Tibial artery (tissue), 4 donors: ENCODE results near the gene ABCA8.

ENCODE experiments used
- DNase-seq, 2 donors: peaks; one replicate each; pipeline ENCODE4 v3.0.0-alpha.2; 2019
- H3K27ac ChIP-seq, 2 donors: fragments of 200-600 bp; sonication (generic) in 1 of 2; 1 replicate in 1 of 2; 2 replicates in 1 of 2; pipeline ENCODE4 v1.5.1; 2018 to 2019; ENCODE audit warnings: mild to moderate bottlenecking in 1 of 2
- H3K27me3 ChIP-seq, 2 donors: fragments of 200-600 bp; sonication (generic) in 1 of 2; one replicate each; pipeline versions ENCODE4 v1.5.1 to v1.6.0; 2016 to 2019
- H3K36me3 ChIP-seq, 3 donors: fragments of 200-600 bp; sonication (generic) in 2 of 3; one replicate each; pipeline ENCODE4 v1.5.1; 2016 to 2019; ENCODE audit warnings: mild to moderate bottlenecking in 2 of 3
- H3K4me1 ChIP-seq, 4 donors: fragments of 200-600 bp; sonication (generic) in 2 of 4; 1 replicate in 3 of 4; 2 replicates in 1 of 4; pipeline ENCODE4 v1.5.1; 2016 to 2019
- H3K4me3 ChIP-seq, 2 donors: fragments of 200-600 bp; sonication (generic) in 1 of 2; 1 replicate in 1 of 2; 2 replicates in 1 of 2; pipeline ENCODE4 v1.5.1; 2018 to 2019; ENCODE audit warnings: mild to moderate bottlenecking in 2 of 2
- H3K9me3 ChIP-seq, 3 donors: fragments of 200-600 bp; sonication (generic) in 1 of 3; one replicate each; pipeline ENCODE4 v1.5.1; 2016 to 2019
- CTCF ChIP-seq, 2 experiments: fragments of 200-600 bp in 1 of 2; fragments of 450-650 bp in 1 of 2; IDR thresholded peaks; one replicate each; pipeline ENCODE4 v1.5.1; 2017 to 2019; ENCODE audit warnings: antibody characterized with exemption in 2 of 2, mild to moderate bottlenecking in 1 of 2, moderate library complexity in 1 of 2
- intact Hi-C: fragments of 100-400 bp; cut with DNase I; formaldehyde crosslinking; loops from one replicate; pipeline ENCODE4 v1.15.0; 2023; ENCODE audit warnings: low total_unique reads

The ABCA8 gene

GRCh38 chr17:68850749-68851510 is 104.3 kb downstream of the ABCA8 start:
- H3K27me3 ChIP-seq, result no peaks in the 10 kb centered on the region
- intact Hi-C loops, result no loop called here
- no peak overlapping the region for H3K4me3 ChIP-seq
- no peak for TF ChIP-seq CTCF (IDR thresholded peaks at IDR 0.05)
- H3K4me1 ChIP-seq, result no peaks in the 10 kb centered on the region
- no peaks in the 10 kb centered on the region for H3K36me3 ChIP-seq
- no peak for DNase-seq
- no peaks in the 10 kb centered on the region for H3K9me3 ChIP-seq
- H3K27ac ChIP-seq, result no peak overlapping the region

GRCh38 chr17:68849673-68850610 is 105.2 kb downstream of the ABCA8 start:
- intact Hi-C loops, result no loop called here
- no peak overlapping the region for H3K27ac ChIP-seq
- no peak for DNase-seq
- no peaks in the 10 kb centered on the region for H3K9me3 ChIP-seq
- no peak for TF ChIP-seq CTCF (IDR thresholded peaks at IDR 0.05)
- no peaks in the 10 kb centered on the region for H3K27me3 ChIP-seq
- no peaks in the 10 kb centered on the region for H3K36me3 ChIP-seq
- H3K4me3 ChIP-seq, result no peak overlapping the region
- no peaks in the 10 kb centered on the region for H3K4me1 ChIP-seq

- DNase-seq, result no peak
- H3K4me1 ChIP-seq, result no peaks in the 10 kb centered on the region
- no peak for TF ChIP-seq CTCF (IDR thresholded peaks at IDR 0.05)
- no peaks in the 10 kb centered on the region for H3K9me3 ChIP-seq
- H3K4me3 ChIP-seq, result no peak overlapping the region
- H3K27ac ChIP-seq, result no peak overlapping the region
- no peaks in the 10 kb centered on the region for H3K36me3 ChIP-seq
- intact Hi-C loops, result no loop called here
- H3K27me3 ChIP-seq, result no peaks in the 10 kb centered on the region
These were observed 107.5 kb downstream of the ABCA8 start for GRCh38 chr17:68847711-68848110.

GRCh38 chr17:68843522-68843921 is 111.7 kb downstream of the ABCA8 start:
- H3K4me1 ChIP-seq, result no peaks in the 10 kb centered on the region
- no peak for DNase-seq
- TF ChIP-seq CTCF (IDR thresholded peaks at IDR 0.05), result no peak
- no peaks in the 10 kb centered on the region for H3K27me3 ChIP-seq
- no peak overlapping the region for H3K27ac ChIP-seq
- no peak overlapping the region for H3K4me3 ChIP-seq
- intact Hi-C loops, result no loop called here
- no peaks in the 10 kb centered on the region for H3K36me3 ChIP-seq
- H3K9me3 ChIP-seq, result no peaks in the 10 kb centered on the region

GRCh38 chr17:68840073-68840472 is 115.1 kb downstream of the ABCA8 start:
- intact Hi-C loops, result no loop called here
- no peak for DNase-seq
- H3K4me1 ChIP-seq, result no peaks in the 10 kb centered on the region

More at GRCh38 chr17:68840073-68840472, 115.1 kb downstream of the ABCA8 start:
- Histone ChIP-seq H3K27me3 (no peaks in the 10 kb centered on the region), H3K9me3 (no peaks in the 10 kb centered on the region), H3K36me3 (no peaks in the 10 kb centered on the region), H3K27ac (no peak overlapping the region), H3K4me3 (no peak overlapping the region)
- TF ChIP-seq CTCF (IDR thresholded peaks at IDR 0.05), result no peak
